H1 (cell line): Measurements from ENCODE around the gene BHLHE23. TPM values are rescaled to one million over a fixed set of nuclear protein-coding genes. Genes with fewer than 3 reads are reported as not detected.

Source experiments
- RAD21 ChIP-seq, 2 experiments: IDR thresholded peaks in 1 of 2; conservative IDR thresholded peaks in 1 of 2; 2 replicates each; pipeline ENCODE4 v1.6.1; 2011; ENCODE audit warnings: low read depth in 2 of 2, low read length in 2 of 2, improper control_type of control experiment in 1 of 2, inconsistent platforms in 1 of 2, mild to moderate bottlenecking in 1 of 2, moderate library complexity in 1 of 2
- SP1 ChIP-seq: IDR thresholded peaks from 2 replicates; pipeline ENCODE4 v1.6.1; 2011; ENCODE audit warnings: low read depth, low read length
- TAF7 ChIP-seq: optimal IDR thresholded peaks from 2 replicates; pipeline ENCODE3; 2011; ENCODE audit warnings: low read depth, mild to moderate bottlenecking, inconsistent platforms, low read length, moderate library complexity, borderline replicate concordance
- TCF12 ChIP-seq: IDR thresholded peaks from 2 replicates; pipeline ENCODE4 v1.6.1; 2011; ENCODE audit warnings: low read depth, mild to moderate bottlenecking, low read length
- polyA plus RNA-seq, 7 experiments: library from polyadenylated mRNA; depleted of rRNA in 3 of 7; stranded (reverse) in 5 of 7; unstranded in 2 of 7; fragments of >200 nt in 5 of 7; fragments of 200-250 nt in 2 of 7; gene quantifications; 1 replicate in 5 of 7; 2 replicates in 1 of 7; 4 replicates in 1 of 7; pipeline versions ENCODE4 v1.2.1 to v1.2.3, GENCODE V29; 2011 to 2013; ENCODE audit warnings: missing spikeins in 2 of 7, mixed read lengths in 2 of 7
- total RNA-seq: library from RNA; stranded (reverse); fragmentation: NEBNext Ultra II Directional; extraction: Animal tissue kit (Norgen Biotek cat#: 25700); gene quantifications from 2 replicates; pipeline ENCODE4 v1.2.1, GENCODE V29; 2021

Gene BHLHE23
- total and polyA plus RNA-seq, 2 of the 8 experiments (the other 6 are each of a cell fraction or from before 2014, with no cell fraction given) = 0.47 TPM; not detected in 1

GRCh38 chr20:63032861-63033793 is 26.4 kb upstream of the BHLHE23 start (continued):
- TF ChIP-seq RAD21 (IDR thresholded peaks at IDR 0.05 in 1 of 2, conservative IDR thresholded peaks at IDR 0.05 in 1 of 2; ENCODE audit: low read depth in 2 of 2, low read length in 2 of 2) = no peak
- no peak for TF ChIP-seq SP1
- TF ChIP-seq TAF7 = no peak
- no peak for TF ChIP-seq TCF12
